K562 (cell line): Measurements from ENCODE around the gene CCDC97. TPM values are rescaled to one million over a fixed set of nuclear protein-coding genes. Genes with fewer than 3 reads are reported as not detected.

Experiments
- BHLHE40 ChIP-seq: IDR thresholded peaks from 2 replicates; pipeline ENCODE4 v1.6.1; 2011; ENCODE audit warnings: low read length, improper control_type of control experiment
- HOMEZ ChIP-seq: fragments of 250-450 bp; sonication (Bioruptor Pico); IDR thresholded peaks from 2 replicates; pipeline ENCODE4 v1.4.0; 2020; ENCODE audit warnings: mild to moderate bottlenecking, moderate library complexity
- KDM2B ChIP-seq: fragments of 250-450 bp; sonication (Bioruptor Pico); IDR thresholded peaks from 2 replicates; pipeline ENCODE4 v1.8.0; 2021; ENCODE audit warnings: mild to moderate bottlenecking, moderate library complexity
- ZNF140 ChIP-seq: fragments of 250-450 bp; sonication (Bioruptor Pico); IDR thresholded peaks from 2 replicates; pipeline ENCODE4 v1.8.0; 2021; ENCODE audit warnings: moderate library complexity, mild to moderate bottlenecking, inconsistent platforms
- ZNF407 ChIP-seq: fragments of 450-650 bp; IDR thresholded peaks from 2 replicates; pipeline ENCODE4 v1.6.1; 2016; ENCODE audit warnings: low read depth
- ZNF707 ChIP-seq: fragments of 250-450 bp; sonication (Bioruptor Pico); conservative IDR thresholded peaks from 2 replicates; pipeline ENCODE4 v1.8.0; 2022; ENCODE audit warnings: inconsistent platforms, mild to moderate bottlenecking, moderate library complexity
- polyA plus RNA-seq, 8 experiments: library from polyadenylated mRNA; depleted of rRNA in 4 of 8; stranded (reverse) in 5 of 8; unstranded in 3 of 8; fragments of >200 nt; fragmentation: Nextera tagmentation in 2 of 8; fragmentation: Illumina TruSeq in 1 of 8; extraction: Ambion mirVana in 2 of 8; extraction: Trizol in 1 of 8; gene quantifications; 2 replicates each; pipeline versions ENCODE4 v1.2.1 to v1.2.3, GENCODE V29; 2011 to 2014; ENCODE audit warnings: inconsistent platforms in 1 of 8, missing spikeins in 1 of 8
- total RNA-seq, 7 experiments: library from RNA; depleted of rRNA in 6 of 7; stranded (reverse); fragments of >200 nt in 6 of 7; fragmentation: Illumina TruSeq in 2 of 7; extraction: Trizol in 2 of 7; gene quantifications; 2 replicates each; pipeline versions ENCODE4 v1.2.1 to v1.2.3, GENCODE V29; 2011 to 2021; ENCODE audit warnings: low replicate concordance in 1 of 7
- TF ChIP-seq, protein P1 (sequence below): fragments of 250-450 bp; sonication (Bioruptor Pico); IDR thresholded peaks from 2 replicates; pipeline ENCODE4 v1.8.0; 2022; ENCODE audit warnings: moderate library complexity, mild to moderate bottlenecking, inconsistent platforms
- TF ChIP-seq, protein P2 (sequence below), 2 experiments: fragments of 450-650 bp; IDR thresholded peaks; 2 replicates each; pipeline ENCODE4 v1.6.1; 2016
- TF ChIP-seq, protein P3 (sequence below): fragments of 250-450 bp; sonication (Bioruptor Pico); IDR thresholded peaks from 2 replicates; pipeline ENCODE4 v1.5.0; 2021; ENCODE audit warnings: mild to moderate bottlenecking, borderline replicate concordance

The CCDC97 gene
- total and polyA plus RNA-seq, 9 of the 15 experiments (the other 6 are each of a cell fraction or from before 2014, with no cell fraction given), result 0.60 to 16.5 (median 7.0) TPM

DNA sequence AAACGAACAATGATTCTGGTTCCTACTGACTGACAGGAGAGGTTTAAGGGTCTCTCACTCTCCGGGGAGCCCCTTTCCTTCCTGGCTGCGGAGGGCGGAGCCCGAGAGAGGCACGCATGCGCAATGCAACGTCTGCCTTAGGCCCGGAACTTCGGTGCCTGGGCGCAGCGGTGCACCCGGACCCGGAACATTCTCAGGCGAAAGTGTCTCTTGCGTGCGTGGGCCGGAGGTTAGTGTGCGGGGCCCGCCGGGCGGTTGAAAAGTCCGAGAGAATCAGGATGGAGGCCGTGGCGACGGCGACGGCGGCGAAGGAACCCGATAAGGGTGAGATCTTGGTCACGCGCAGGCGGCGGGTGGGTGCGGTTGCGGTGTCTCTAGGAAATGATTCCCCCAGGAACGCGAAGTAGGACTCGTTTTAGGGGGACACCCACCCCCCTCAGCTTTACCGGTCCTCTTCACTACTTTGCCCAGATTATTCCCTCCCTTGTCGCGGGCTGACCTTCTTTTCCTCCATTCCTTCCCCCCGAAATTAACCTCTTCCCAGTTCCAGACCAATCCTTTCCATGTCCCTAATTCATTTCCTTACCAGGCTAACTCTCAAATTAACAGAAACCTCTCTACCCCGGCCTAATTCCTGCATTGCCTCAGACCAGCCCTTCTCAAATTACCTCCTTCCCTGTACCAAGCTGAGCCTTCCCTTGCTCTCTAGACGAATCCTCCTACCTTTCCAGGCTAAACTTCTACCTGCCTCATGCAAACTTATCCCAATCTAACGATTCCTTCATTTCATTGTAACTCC, at the start of gene CCDC97 (continued):
- peak; percentile 54; the same call in 1 of the 2 replicates for TF ChIP-seq ZNF407
- TF ChIP-seq BHLHE40, result peak; percentile 90
- TF ChIP-seq, protein P1, sequence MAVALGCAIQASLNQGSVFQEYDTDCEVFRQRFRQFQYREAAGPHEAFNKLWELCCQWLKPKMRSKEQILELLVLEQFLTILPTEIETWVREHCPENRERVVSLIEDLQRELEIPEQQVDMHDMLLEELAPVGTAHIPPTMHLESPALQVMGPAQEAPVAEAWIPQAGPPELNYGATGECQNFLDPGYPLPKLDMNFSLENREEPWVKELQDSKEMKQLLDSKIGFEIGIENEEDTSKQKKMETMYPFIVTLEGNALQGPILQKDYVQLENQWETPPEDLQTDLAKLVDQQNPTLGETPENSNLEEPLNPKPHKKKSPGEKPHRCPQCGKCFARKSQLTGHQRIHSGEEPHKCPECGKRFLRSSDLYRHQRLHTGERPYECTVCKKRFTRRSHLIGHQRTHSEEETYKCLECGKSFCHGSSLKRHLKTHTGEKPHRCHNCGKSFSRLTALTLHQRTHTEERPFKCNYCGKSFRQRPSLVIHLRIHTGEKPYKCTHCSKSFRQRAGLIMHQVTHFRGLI (CRISPR knock-in tag), result no peak
- TF ChIP-seq HOMEZ, result no peak
- TF ChIP-seq ZNF140 (CRISPR knock-in tag), result no peak
- TF ChIP-seq ZNF707 (CRISPR knock-in tag), result no peak
- TF ChIP-seq KDM2B (CRISPR knock-in tag), result no peak
- TF ChIP-seq, protein P2, sequence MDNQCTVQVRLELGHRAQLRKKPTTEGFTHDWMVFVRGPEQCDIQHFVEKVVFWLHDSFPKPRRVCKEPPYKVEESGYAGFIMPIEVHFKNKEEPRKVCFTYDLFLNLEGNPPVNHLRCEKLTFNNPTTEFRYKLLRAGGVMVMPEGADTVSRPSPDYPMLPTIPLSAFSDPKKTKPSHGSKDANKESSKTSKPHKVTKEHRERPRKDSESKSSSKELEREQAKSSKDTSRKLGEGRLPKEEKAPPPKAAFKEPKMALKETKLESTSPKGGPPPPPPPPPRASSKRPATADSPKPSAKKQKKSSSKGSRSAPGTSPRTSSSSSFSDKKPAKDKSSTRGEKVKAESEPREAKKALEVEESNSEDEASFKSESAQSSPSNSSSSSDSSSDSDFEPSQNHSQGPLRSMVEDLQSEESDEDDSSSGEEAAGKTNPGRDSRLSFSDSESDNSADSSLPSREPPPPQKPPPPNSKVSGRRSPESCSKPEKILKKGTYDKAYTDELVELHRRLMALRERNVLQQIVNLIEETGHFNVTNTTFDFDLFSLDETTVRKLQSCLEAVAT (IDR thresholded peaks at IDR 0.05), result peak; percentile 83 to 90
- TF ChIP-seq, protein P3, sequence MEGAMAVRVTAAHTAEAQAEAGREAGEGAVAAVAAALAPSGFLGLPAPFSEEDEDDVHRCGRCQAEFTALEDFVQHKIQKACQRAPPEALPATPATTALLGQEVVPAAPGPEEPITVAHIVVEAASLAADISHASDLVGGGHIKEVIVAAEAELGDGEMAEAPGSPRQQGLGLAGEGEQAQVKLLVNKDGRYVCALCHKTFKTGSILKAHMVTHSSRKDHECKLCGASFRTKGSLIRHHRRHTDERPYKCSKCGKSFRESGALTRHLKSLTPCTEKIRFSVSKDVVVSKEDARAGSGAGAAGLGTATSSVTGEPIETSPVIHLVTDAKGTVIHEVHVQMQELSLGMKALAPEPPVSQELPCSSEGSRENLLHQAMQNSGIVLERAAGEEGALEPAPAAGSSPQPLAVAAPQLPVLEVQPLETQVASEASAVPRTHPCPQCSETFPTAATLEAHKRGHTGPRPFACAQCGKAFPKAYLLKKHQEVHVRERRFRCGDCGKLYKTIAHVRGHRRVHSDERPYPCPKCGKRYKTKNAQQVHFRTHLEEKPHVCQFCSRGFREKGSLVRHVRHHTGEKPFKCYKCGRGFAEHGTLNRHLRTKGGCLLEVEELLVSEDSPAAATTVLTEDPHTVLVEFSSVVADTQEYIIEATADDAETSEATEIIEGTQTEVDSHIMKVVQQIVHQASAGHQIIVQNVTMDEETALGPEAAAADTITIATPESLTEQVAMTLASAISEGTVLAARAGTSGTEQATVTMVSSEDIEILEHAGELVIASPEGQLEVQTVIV (CRISPR knock-in tag), result 0 out of 2 replicates have a peak, but pooled peaks have one; percentile 63
